Activated CD4-positive, alpha-beta memory T cell treated with anti-CD3 and anti-CD28 coated beads for 36 hours (primary cell): ENCODE data around the gene SPESP1. TPM values are rescaled to one million over a fixed set of nuclear protein-coding genes. Genes with fewer than 3 reads are reported as not detected.

Experiments used
- CTCF ChIA-PET: fragments of 350-600 bp; sonication (Branson Sonifier 250); formaldehyde crosslinking; loops from one replicate; lab custom pipeline; 2021; ENCODE audit warnings: antibody characterized with exemption, inconsistent platforms; lab: Charles Lee
- POLR2A ChIA-PET: fragments of 350-600 bp; sonication (Branson Sonifier 250); formaldehyde crosslinking; loops from one replicate; lab custom pipeline; 2021; ENCODE audit warnings: antibody characterized with exemption; lab: Charles Lee
- DNase-seq: peaks from one replicate; pipeline ENCODE4 v3.0.0-alpha.2; 2020
- H3K27ac Mint-ChIP-seq: one replicate; pipeline ENCODE4 v1.8.0; 2021; ENCODE audit warnings: mixed read lengths
- H3K27me3 Mint-ChIP-seq: one replicate; pipeline ENCODE4 v1.8.0; 2021; ENCODE audit warnings: mixed read lengths
- H3K36me3 Mint-ChIP-seq: one replicate; pipeline ENCODE4 v1.8.0; 2021; ENCODE audit warnings: mixed read lengths
- H3K4me1 Mint-ChIP-seq: one replicate; pipeline ENCODE4 v1.8.0; 2021; ENCODE audit warnings: low read depth, mixed read lengths
- H3K4me3 Mint-ChIP-seq: one replicate; pipeline ENCODE4 v1.8.0; 2021; ENCODE audit warnings: mild to moderate bottlenecking, mixed read lengths
- H3K9me3 Mint-ChIP-seq: one replicate; pipeline ENCODE4 v1.8.0; 2021; ENCODE audit warnings: mixed read lengths
- intact Hi-C: fragments of 100-400 bp; cut with micrococcal nuclease; formaldehyde crosslinking; loops from one replicate; pipeline ENCODE4 v1.15.1; 2023
- total RNA-seq, 2 experiments: library from RNA; stranded (reverse); gene quantifications; one replicate each; pipeline ENCODE4 v1.2.3, GENCODE V29; 2021

Gene SPESP1
- total RNA-seq, 2 experiments from 2014 or later = 1.5 TPM

- peaks cover 10% of the 10 kb centered on the region for H3K27me3 Mint-ChIP-seq
- CTCF ChIA-PET = interaction anchor here (0.5 kb wide), 1 partner anchor 203 kb away, joined by 3 read pairs; no protein-coding TSS in a partner anchor
- POLR2A ChIA-PET = no interaction called here
Observed at GRCh38 chr15:68985361-68985891, 55.1 kb downstream of the SPESP1 start.

DNA sequence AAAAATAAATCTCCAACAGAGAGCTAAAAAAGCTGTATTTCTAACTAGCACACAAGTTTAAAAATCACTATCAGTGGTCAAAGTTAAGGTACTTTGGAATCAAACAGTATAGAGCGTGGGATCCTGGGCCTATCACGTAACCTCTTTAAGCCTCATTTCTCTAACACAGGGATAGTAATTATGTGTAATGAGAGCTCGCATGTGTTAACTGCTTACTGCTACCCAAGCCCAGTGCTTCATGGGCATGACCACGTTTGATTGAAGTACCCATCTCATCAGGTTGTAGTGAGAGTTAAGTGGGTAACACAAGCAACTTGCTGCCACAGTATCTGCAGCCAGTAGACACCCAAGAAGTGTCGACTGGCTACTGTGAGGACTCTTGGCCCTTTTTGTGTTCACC lies 56.0 kb downstream of the SPESP1 start:
- H3K27ac Mint-ChIP-seq = no peak overlapping the region
- intact Hi-C loops = no loop called here
- H3K4me1 Mint-ChIP-seq = no peaks in the 10 kb centered on the region
- no peaks in the 10 kb centered on the region for H3K9me3 Mint-ChIP-seq
- POLR2A ChIA-PET = no interaction called here
- no peak for DNase-seq
- CTCF ChIA-PET = no interaction called here
- no peak overlapping the region for H3K4me3 Mint-ChIP-seq
- H3K27me3 Mint-ChIP-seq = peaks cover 7% of the 10 kb centered on the region
- H3K36me3 Mint-ChIP-seq = no peaks in the 10 kb centered on the region

More at GRCh38 chr15:68985361-68985891, 55.1 kb downstream of the SPESP1 start:
- H3K9me3 Mint-ChIP-seq = no peaks in the 10 kb centered on the region
- H3K4me1 Mint-ChIP-seq = no peaks in the 10 kb centered on the region
- H3K27ac Mint-ChIP-seq = no peak overlapping the region
- intact Hi-C loops = no loop called here
- H3K36me3 Mint-ChIP-seq = no peaks in the 10 kb centered on the region
- DNase-seq = no peak
- no peak overlapping the region for H3K4me3 Mint-ChIP-seq

GRCh38 chr15:68987120-68987519 lies 56.8 kb downstream of the SPESP1 start:
- Mint-ChIP-seq H3K36me3 (no peaks in the 10 kb centered on the region), H3K4me1 (no peaks in the 10 kb centered on the region), H3K27me3 (peaks cover 4% of the 10 kb centered on the region), H3K9me3 (no peaks in the 10 kb centered on the region), H3K4me3 (no peak overlapping the region), H3K27ac (no peak overlapping the region)
- ChIA-PET POLR2A (no interaction called here), CTCF (no interaction called here)
- intact Hi-C loops = no loop called here
- DNase-seq = no peak

- intact Hi-C loops = no loop called here
- DNase-seq = no peak
- Mint-ChIP-seq H3K27me3 (peaks cover 4% of the 10 kb centered on the region), H3K9me3 (no peaks in the 10 kb centered on the region), H3K4me1 (no peaks in the 10 kb centered on the region), H3K36me3 (no peaks in the 10 kb centered on the region), H3K27ac (no peak overlapping the region), H3K4me3 (no peak overlapping the region)
- POLR2A ChIA-PET = no interaction called here
- CTCF ChIA-PET = no interaction called here
Observed at GRCh38 chr15:68987676-68988075, 57.4 kb downstream of the SPESP1 start.

GRCh38 chr15:68989541-68990230 lies 59.4 kb downstream of the SPESP1 start:
- H3K36me3 Mint-ChIP-seq = no peaks in the 10 kb centered on the region
- CTCF ChIA-PET = no interaction called here
- peaks cover 4% of the 10 kb centered on the region for H3K27me3 Mint-ChIP-seq
- no peaks in the 10 kb centered on the region for H3K9me3 Mint-ChIP-seq
- POLR2A ChIA-PET = no interaction called here
- no peak overlapping the region for H3K4me3 Mint-ChIP-seq
- no peak overlapping the region for H3K27ac Mint-ChIP-seq
- intact Hi-C loops = no loop called here
- H3K4me1 Mint-ChIP-seq = no peaks in the 10 kb centered on the region
- no peak for DNase-seq

DNA sequence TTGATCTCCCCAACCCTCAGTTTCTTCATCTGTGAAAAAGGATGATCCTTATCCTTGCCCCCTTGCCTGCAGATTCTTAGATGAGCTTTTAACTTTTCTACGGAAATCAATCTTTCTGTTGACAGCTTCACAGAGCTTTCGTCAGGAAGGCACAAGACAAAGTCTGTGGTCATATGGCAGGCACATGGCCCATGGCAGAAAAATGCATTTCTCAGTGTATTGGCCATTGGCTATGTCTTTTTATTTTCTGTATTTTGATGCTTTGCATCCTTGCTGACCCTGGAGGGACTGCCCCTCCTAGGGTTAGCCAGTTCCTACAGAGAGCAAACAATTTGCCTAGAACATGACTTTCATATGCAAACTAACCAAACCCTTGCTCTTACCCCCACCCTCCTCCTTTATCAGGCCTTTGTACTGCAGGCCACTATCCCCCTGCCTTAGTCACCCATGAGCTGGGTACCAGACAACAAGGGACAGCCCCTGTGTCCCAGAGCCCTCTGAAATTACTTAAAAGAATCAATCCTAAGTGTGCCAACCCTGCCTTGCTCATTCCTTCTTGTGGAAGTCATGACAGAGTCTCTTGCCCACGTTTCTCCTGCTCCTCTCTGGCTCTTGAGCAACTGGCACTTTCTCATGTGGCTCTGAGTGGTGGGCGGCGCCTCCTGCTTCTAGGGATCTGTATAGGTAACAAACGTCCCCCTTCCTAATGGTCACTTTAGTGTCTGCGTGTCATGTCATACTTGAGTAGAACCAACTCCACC lies 60.1 kb downstream of the SPESP1 start:
- CTCF ChIA-PET = no interaction called here
- Mint-ChIP-seq H3K36me3 (no peaks in the 10 kb centered on the region), H3K27me3 (peaks cover 2% of the 10 kb centered on the region), H3K9me3 (no peaks in the 10 kb centered on the region), H3K4me3 (no peak overlapping the region), H3K4me1 (no peaks in the 10 kb centered on the region), H3K27ac (no peak overlapping the region)
- intact Hi-C loops = no loop called here
- POLR2A ChIA-PET = no interaction called here
- no peak for DNase-seq

DNA sequence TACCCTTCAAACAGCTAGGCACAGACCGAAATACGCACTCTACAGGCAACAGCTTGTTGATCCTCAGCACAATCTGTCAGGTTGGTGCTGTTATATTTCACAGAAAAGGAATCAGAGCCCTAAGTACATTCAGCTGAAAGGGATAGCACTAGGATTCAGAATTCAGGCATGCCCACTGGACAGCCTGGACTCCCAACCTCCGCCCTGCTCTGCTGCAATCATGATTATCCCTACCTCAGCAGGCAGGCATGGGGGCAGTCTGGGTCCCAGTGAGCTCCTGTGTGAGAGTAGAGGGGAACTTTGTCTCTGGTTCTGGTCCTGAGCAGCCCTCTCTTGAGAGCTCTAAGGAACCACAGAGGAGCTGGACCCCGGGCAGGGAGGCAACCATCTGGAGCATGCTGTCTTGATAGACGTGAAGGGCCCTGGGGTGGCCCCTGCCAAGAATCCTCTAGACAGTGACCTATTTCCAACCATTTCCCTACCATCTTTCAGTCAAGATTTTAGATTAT lies 60.7 kb downstream of the SPESP1 start:
- Mint-ChIP-seq H3K4me3 (no peak overlapping the region), H3K36me3 (no peaks in the 10 kb centered on the region), H3K4me1 (no peaks in the 10 kb centered on the region), H3K27ac (no peak overlapping the region), H3K27me3 (peaks cover 2% of the 10 kb centered on the region), H3K9me3 (no peaks in the 10 kb centered on the region)
- no peak for DNase-seq
- CTCF ChIA-PET = no interaction called here
- POLR2A ChIA-PET = no interaction called here
- intact Hi-C loops = no loop called here

DNA sequence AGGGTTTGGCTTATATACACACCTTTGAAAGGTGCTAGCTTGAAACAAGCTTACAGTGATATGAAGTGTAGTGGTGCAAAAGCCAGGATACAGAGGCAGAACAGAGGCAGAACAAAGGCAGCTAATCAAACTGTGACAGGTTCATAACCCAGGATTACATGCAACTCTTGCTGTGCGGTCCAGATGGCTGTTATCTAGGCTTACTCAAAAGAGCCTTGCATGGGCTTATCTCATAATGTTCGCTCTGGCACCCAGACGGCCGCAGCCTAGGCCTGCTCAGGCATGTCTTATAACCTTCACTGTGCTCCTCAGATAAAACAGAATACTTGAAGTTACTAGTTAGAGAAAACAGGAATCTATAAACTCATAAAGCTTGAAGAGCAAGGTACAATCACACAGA lies 61.4 kb downstream of the SPESP1 start:
- intact Hi-C loops = no loop called here
- H3K27me3 Mint-ChIP-seq = peaks cover 2% of the 10 kb centered on the region
- no peaks in the 10 kb centered on the region for H3K4me1 Mint-ChIP-seq
- H3K36me3 Mint-ChIP-seq = no peaks in the 10 kb centered on the region
- ChIA-PET POLR2A (no interaction called here), CTCF (no interaction called here)
- no peaks in the 10 kb centered on the region for H3K9me3 Mint-ChIP-seq
- H3K27ac Mint-ChIP-seq = no peak overlapping the region
- H3K4me3 Mint-ChIP-seq = no peak overlapping the region
- no peak for DNase-seq

DNA sequence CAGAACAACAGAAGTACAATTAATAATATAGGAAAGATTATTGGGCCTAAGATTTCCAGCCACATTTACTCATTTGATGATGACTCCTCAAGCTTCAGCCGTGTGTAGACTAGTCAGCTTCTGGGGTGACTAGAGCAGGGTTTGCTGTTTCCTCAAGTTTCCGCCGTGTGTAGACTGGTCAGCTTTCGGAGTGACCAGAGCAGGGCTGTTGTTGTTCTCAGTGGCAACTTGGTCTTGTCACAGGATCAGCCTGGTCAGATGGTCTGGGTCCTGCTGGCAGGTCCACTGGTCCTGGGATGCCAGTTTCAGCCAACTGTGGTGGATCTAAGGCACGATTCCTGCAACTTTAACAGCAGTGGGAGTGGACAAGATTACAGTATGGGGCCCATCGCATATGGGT lies 62.4 kb downstream of the SPESP1 start:
- no peaks in the 10 kb centered on the region for H3K9me3 Mint-ChIP-seq
- no peak overlapping the region for H3K27ac Mint-ChIP-seq
- peaks cover 2% of the 10 kb centered on the region for H3K27me3 Mint-ChIP-seq
- H3K4me1 Mint-ChIP-seq = no peaks in the 10 kb centered on the region
- no peak for DNase-seq
- ChIA-PET CTCF (no interaction called here), POLR2A (no interaction called here)
- no peak overlapping the region for H3K4me3 Mint-ChIP-seq
- intact Hi-C loops = no loop called here
- H3K36me3 Mint-ChIP-seq = no peaks in the 10 kb centered on the region

DNA sequence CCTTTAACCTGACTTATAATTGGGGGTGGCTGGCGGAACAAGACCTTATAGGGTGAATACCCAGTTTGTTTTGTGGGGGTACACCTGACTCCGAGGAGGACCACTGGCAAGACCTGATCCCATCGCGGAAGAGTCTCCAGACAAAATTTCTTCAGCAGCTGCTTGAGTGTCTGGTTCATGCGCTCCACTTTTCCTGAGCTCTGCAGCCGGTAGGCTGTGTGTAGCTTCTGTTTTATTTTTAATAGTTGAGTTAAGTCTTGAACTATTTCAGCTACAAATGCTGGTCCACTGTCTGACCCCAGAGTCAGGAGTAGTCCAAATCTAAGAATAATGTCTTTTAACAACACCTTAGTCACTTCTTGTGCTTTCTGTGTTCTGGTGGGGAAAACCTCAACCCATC lies 63.0 kb downstream of the SPESP1 start:
- no peak for DNase-seq
- Mint-ChIP-seq H3K27ac (no peak overlapping the region), H3K4me1 (no peaks in the 10 kb centered on the region), H3K9me3 (no peaks in the 10 kb centered on the region), H3K27me3 (peaks cover 2% of the 10 kb centered on the region), H3K4me3 (no peak overlapping the region), H3K36me3 (no peaks in the 10 kb centered on the region)
- CTCF ChIA-PET = no interaction called here
- intact Hi-C loops = no loop called here
- POLR2A ChIA-PET = no interaction called here

DNA sequence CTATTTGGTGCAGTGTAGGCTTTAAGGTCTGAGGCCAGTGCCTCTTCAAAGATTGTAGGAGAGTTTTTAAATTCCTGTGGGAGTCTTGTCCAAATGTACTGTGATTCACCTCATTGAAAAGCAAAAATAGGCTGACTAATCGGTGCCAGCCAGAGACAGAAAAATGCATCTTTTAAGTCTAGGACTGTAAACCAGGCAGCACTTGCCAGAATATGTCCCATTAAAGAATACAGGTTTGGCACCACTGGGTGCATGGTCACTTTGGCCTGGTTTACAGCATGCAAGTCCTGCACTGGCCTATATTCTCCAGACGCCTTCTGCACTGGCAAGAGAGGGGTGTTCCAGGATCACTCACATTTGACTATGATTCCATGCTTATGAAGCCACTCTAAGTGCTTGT lies 63.8 kb downstream of the SPESP1 start:
- Mint-ChIP-seq H3K4me3 (no peak overlapping the region), H3K27me3 (no peaks in the 10 kb centered on the region), H3K4me1 (no peaks in the 10 kb centered on the region), H3K36me3 (no peaks in the 10 kb centered on the region), H3K27ac (no peak overlapping the region), H3K9me3 (no peaks in the 10 kb centered on the region)
- ChIA-PET CTCF (no interaction called here), POLR2A (no interaction called here)
- intact Hi-C loops = no loop called here
- no peak for DNase-seq

DNA sequence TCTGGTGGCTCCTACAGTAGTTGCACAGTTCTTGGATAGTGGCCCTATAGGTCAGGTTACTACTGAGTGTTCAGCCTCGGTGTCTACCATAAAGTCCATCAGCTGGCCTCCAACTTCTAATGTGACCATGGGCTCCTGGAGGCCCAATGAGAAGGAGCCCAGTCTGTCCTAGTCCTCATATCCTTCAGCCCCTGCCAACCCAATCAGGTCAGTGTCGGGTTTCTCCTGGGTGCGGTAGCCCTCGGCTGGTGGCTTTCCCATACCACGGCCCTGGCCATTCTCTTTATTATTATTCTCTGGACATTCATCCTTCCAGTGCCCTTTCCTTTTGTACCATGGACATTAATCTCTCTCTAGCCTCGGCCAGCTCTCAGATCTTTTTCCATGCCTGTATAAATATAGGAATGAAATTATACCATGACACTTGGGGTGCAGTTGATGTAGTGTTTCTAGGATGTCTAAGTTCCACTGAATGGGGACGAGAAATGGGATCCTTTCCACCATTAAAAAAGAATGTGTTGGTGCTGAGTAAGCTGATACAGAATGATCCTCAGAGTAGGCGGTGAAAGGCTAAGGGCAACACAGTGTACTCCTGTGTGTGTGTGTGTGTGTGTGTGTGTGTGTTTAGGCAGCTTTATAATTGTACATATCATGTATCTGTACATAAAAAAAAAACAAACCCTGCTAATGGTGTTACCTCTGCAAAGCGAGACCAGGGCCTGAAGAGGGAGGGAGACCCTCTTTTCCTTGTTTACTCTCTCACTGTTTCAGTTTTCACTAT lies 64.8 kb downstream of the SPESP1 start:
- Mint-ChIP-seq H3K27ac (no peak overlapping the region), H3K4me3 (no peak overlapping the region), H3K4me1 (no peaks in the 10 kb centered on the region), H3K36me3 (no peaks in the 10 kb centered on the region), H3K9me3 (no peaks in the 10 kb centered on the region), H3K27me3 (no peaks in the 10 kb centered on the region)
- ChIA-PET CTCF (no interaction called here), POLR2A (no interaction called here)
- DNase-seq = no peak
- intact Hi-C loops = no loop called here
